ENCODE data around the gene ERN2.

Gene ERN2

GRCh38 chr16:23710008-23710407 is 3.0 kb downstream of the ERN2 start:
- H3K4me3 ChIP-seq (ENCODE audit: low read length, poor library complexity, severe bottlenecking): no peak overlapping the region
- H2AFZ ChIP-seq (ENCODE audit: low read length): no peak overlapping the region
- H3K79me2 ChIP-seq (ENCODE audit: insufficient read depth, low read length): no peaks in the 10 kb centered on the region
- no peaks in the 10 kb centered on the region for H4K20me1 ChIP-seq (ENCODE audit: insufficient read depth, low read length, poor library complexity, severe bottlenecking)
- H3K36me3 ChIP-seq (ENCODE audit: insufficient read depth, low read length): no peaks in the 10 kb centered on the region
- no peaks in the 10 kb centered on the region for H3K27me3 ChIP-seq (ENCODE audit: insufficient read depth, low read length, poor library complexity, severe bottlenecking)
- H3F3A ChIP-seq (ENCODE audit: low read depth): no peaks in the 10 kb centered on the region
- no peak overlapping the region for H3K4me2 ChIP-seq (ENCODE audit: low read depth, low read length, poor library complexity, severe bottlenecking)
- no peak for TF ChIP-seq CTCF (conservative IDR thresholded peaks at IDR 0.05; ENCODE audit: low read length)
- TF ChIP-seq EZH2phosphoT487 (IDR thresholded peaks at IDR 0.05; ENCODE audit: borderline replicate concordance): no peak
- H3K9me2 ChIP-seq (replicated peaks; ENCODE audit: low read depth, low read length): no peaks in the 10 kb centered on the region
- no peaks in the 10 kb centered on the region for H3K4me1 ChIP-seq (ENCODE audit: insufficient read depth, low read length, poor library complexity, severe bottlenecking)
- H3K9me3 ChIP-seq (ENCODE audit: insufficient read depth, low read depth, low read length): no peaks in the 10 kb centered on the region
- no peak overlapping the region for H3K9ac ChIP-seq (ENCODE audit: low read depth, low read length, poor library complexity, severe bottlenecking)

- no peak overlapping the region for H3K4me3 ChIP-seq (ENCODE audit: low read length, poor library complexity, severe bottlenecking)
- no peak overlapping the region for H2AFZ ChIP-seq (ENCODE audit: low read length)
- H3K27me3 ChIP-seq (ENCODE audit: insufficient read depth, low read length, poor library complexity, severe bottlenecking): no peaks in the 10 kb centered on the region
- H4K20me1 ChIP-seq (ENCODE audit: insufficient read depth, low read length, poor library complexity, severe bottlenecking): no peaks in the 10 kb centered on the region
- TF ChIP-seq EZH2phosphoT487 (IDR thresholded peaks at IDR 0.05; ENCODE audit: borderline replicate concordance) (no peak), CTCF (conservative IDR thresholded peaks at IDR 0.05; ENCODE audit: low read length) (no peak)
- no peaks in the 10 kb centered on the region for H3K4me1 ChIP-seq (ENCODE audit: insufficient read depth, low read length, poor library complexity, severe bottlenecking)
- H3K36me3 ChIP-seq (ENCODE audit: insufficient read depth, low read length): no peaks in the 10 kb centered on the region
- no peak overlapping the region for H3K4me2 ChIP-seq (ENCODE audit: low read depth, low read length, poor library complexity, severe bottlenecking)
- H3F3A ChIP-seq (ENCODE audit: low read depth): no peaks in the 10 kb centered on the region
- no peaks in the 10 kb centered on the region for H3K9me3 ChIP-seq (ENCODE audit: insufficient read depth, low read depth, low read length)
- no peak overlapping the region for H3K9ac ChIP-seq (ENCODE audit: low read depth, low read length, poor library complexity, severe bottlenecking)
- H3K9me2 ChIP-seq (replicated peaks; ENCODE audit: low read depth, low read length): no peaks in the 10 kb centered on the region
- no peaks in the 10 kb centered on the region for H3K79me2 ChIP-seq (ENCODE audit: insufficient read depth, low read length)
Measured at GRCh38 chr16:23709536-23709935, 3.5 kb downstream of the ERN2 start.

GRCh38 chr16:23706439-23706838 is 6.6 kb downstream of the ERN2 start:
- Histone ChIP-seq H3K4me2 (ENCODE audit: low read depth, low read length, poor library complexity, severe bottlenecking) (no peak overlapping the region), H2AFZ (ENCODE audit: low read length) (no peak overlapping the region), H4K20me1 (ENCODE audit: insufficient read depth, low read length, poor library complexity, severe bottlenecking) (no peaks in the 10 kb centered on the region), H3K9ac (ENCODE audit: low read depth, low read length, poor library complexity, severe bottlenecking) (no peak overlapping the region), H3K36me3 (ENCODE audit: insufficient read depth, low read length) (no peaks in the 10 kb centered on the region), H3K27me3 (ENCODE audit: insufficient read depth, low read length, poor library complexity, severe bottlenecking) (no peaks in the 10 kb centered on the region), H3K9me2 (replicated peaks; ENCODE audit: low read depth, low read length) (no peaks in the 10 kb centered on the region), H3K4me3 (ENCODE audit: low read length, poor library complexity, severe bottlenecking) (no peak overlapping the region), H3K79me2 (ENCODE audit: insufficient read depth, low read length) (no peaks in the 10 kb centered on the region), H3F3A (ENCODE audit: low read depth) (no peaks in the 10 kb centered on the region), H3K9me3 (ENCODE audit: insufficient read depth, low read depth, low read length) (no peaks in the 10 kb centered on the region), H3K4me1 (ENCODE audit: insufficient read depth, low read length, poor library complexity, severe bottlenecking) (no peaks in the 10 kb centered on the region)
- no peak for TF ChIP-seq EZH2phosphoT487 (IDR thresholded peaks at IDR 0.05; ENCODE audit: borderline replicate concordance)
- no peak for TF ChIP-seq CTCF (conservative IDR thresholded peaks at IDR 0.05; ENCODE audit: low read length)

Data from Loucy (cell line).